ENCODE results near the gene INTS12.
"Not testable (repeated sequence)": the region's sequence is repeated elsewhere in the genome, so short reads cannot be mapped to it uniquely, and the experiment has no call there.

INTS12 gene, protein sequence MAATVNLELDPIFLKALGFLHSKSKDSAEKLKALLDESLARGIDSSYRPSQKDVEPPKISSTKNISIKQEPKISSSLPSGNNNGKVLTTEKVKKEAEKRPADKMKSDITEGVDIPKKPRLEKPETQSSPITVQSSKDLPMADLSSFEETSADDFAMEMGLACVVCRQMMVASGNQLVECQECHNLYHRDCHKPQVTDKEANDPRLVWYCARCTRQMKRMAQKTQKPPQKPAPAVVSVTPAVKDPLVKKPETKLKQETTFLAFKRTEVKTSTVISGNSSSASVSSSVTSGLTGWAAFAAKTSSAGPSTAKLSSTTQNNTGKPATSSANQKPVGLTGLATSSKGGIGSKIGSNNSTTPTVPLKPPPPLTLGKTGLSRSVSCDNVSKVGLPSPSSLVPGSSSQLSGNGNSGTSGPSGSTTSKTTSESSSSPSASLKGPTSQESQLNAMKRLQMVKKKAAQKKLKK

GRCh38 chr4:105708181-105709080, at the start of gene INTS12, which contains the start of gene GSTCD:
TSS of gene INTS12 (minus strand) at chr4:105708689. CDS start at chr4:105700005, 8,684 bp downstream.
TSS of gene GSTCD (plus strand) at chr4:105708784. CDS start at chr4:105717614, 8,830 bp downstream.
- peak; percentile 69 to 80 (median 78) for DNase-seq (ENCODE audit: low read depth in 3 of 3)

- DNase-seq (ENCODE audit: low read depth in 3 of 3): no peak
Measured at GRCh38 chr4:105755375-105755774, 46.9 kb upstream of the INTS12 start.

GRCh38 chr4:105753361-105753760, 44.9 kb upstream of the INTS12 start:
- no peak for DNase-seq (ENCODE audit: low read depth in 3 of 3)

- DNase-seq (ENCODE audit: low read depth in 3 of 3): no peak
Measured at GRCh38 chr4:105751718-105752299, 43.3 kb upstream of the INTS12 start.

GRCh38 chr4:105748222-105748621, 39.7 kb upstream of the INTS12 start:
- no peak for DNase-seq (ENCODE audit: low read depth in 3 of 3)

GRCh38 chr4:105741548-105741947, 33.1 kb upstream of the INTS12 start:
- DNase-seq (ENCODE audit: low read depth in 3 of 3): no peak

DNA sequence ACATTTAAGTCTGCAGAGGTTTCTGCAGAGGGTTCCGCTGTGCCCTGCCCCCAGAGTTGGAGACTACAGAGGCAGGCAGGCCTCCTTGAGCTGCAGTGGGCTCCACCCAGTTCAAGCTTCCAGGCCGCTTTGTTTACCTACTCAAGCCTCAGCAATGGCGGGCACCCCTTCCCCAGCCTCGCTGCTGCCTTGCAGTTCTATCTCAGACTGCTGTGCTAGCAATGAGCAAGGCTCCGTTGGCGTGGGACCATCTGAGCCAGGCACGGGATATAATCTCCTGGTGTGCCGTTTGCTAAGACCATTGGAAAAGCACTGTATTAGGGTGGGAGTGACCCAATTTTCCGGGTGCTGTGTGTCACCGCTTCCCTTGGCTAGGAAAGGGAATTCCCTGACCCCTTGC, 26.7 kb upstream of the INTS12 start:
- DNase-seq (ENCODE audit: low read depth in 3 of 3): not testable (repeated sequence)

GRCh38 chr4:105729895-105730294, 21.4 kb upstream of the INTS12 start:
- DNase-seq (ENCODE audit: low read depth in 3 of 3): not testable (repeated sequence)

- DNase-seq (ENCODE audit: low read depth in 3 of 3): no peak
Measured at GRCh38 chr4:105725623-105726022, 17.1 kb upstream of the INTS12 start.

- no peak for DNase-seq (ENCODE audit: low read depth in 3 of 3)
Measured at GRCh38 chr4:105719204-105719603, 10.7 kb upstream of the INTS12 start.

GRCh38 chr4:105715692-105716278, 7.3 kb upstream of the INTS12 start:
- no peak for DNase-seq (ENCODE audit: low read depth in 3 of 3)

- DNase-seq (ENCODE audit: low read depth in 3 of 3): no peak
Measured at GRCh38 chr4:105714932-105715331, 6.4 kb upstream of the INTS12 start.

- DNase-seq (ENCODE audit: low read depth in 3 of 3): no peak
Measured at GRCh38 chr4:105714071-105714521, 5.6 kb upstream of the INTS12 start.

- no peak for DNase-seq (ENCODE audit: low read depth in 3 of 3)
Measured at GRCh38 chr4:105712766-105713165, 4.3 kb upstream of the INTS12 start.

- no peak for DNase-seq (ENCODE audit: low read depth in 3 of 3)
Measured at GRCh38 chr4:105710678-105711077, 2.2 kb upstream of the INTS12 start.

DNA sequence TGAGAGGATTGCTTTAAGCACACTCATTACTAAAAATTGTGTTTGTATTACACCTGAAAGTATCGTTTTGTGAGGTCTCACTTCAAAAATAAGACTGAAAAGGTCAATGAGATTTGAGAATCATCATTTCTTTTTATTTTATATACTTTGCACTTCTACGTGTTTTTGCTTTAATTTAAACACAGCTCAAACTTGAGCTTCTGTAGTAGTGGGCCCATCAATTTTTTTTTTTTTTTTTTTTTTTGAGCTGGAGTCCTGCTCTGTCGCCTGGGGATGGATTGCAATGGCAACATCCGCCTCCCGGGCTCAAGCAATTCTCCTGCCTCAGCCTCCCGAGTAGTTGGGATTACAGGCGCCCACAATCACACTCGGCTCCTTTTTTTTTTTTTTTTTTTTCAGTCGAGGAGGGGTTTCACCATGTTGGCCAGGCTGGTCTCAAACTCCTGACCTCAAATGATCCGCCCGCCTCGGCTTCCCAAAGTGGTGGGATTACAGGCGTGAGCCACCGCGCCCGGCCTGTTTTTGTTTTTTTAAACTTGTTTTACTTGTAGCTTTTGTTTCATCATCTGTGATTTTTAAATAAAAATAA, 1.6 kb upstream of the INTS12 start:
- DNase-seq (ENCODE audit: low read depth in 3 of 3): no peak

DNA sequence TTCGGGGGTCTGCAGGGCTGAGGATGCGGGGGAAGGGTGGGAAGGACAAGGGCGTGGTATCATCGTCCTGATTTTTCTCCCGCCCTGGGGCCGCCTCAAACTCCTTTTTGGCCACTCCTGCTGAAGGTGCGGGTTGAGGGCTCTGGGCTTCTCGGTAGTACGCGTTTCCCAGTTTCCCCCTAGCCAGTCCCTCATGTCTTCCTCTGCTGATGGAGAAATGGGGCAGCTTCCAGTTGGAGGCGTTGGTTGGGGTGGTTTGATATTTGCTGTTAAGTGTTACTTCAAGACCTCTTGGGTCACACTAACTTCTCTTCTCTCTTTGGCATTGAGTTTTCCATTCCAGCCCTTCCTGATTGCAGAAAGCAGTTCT, 577 bp upstream of the INTS12 start:
- no peak for DNase-seq (ENCODE audit: low read depth in 3 of 3)

- DNase-seq (ENCODE audit: low read depth in 3 of 3): no peak
Measured at GRCh38 chr4:105707782-105708180, 708 bp downstream of the INTS12 start.

DNA sequence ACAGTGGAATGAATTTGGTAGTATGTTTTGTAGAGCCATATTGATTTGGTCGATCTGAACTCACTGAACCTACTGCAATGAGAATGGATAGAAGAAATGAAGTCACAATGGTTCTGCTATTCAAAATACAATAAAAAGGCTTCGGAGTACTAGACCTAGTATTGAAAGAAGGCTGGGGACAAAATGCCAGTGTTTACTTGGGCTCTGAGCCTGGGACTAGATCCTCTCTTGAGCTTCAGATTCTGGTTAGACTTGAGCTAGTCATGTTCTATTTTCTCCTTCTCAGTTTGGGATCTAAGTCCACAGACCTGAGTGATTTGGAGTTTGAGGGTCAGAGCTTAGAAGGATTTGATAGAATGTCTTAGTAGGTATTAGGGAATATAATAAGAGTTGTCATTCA, 9.9 kb downstream of the INTS12 start:
- no peak for DNase-seq (ENCODE audit: low read depth in 3 of 3)

- DNase-seq (ENCODE audit: low read depth in 3 of 3): not testable (repeated sequence)
Measured at GRCh38 chr4:105695832-105696231, 12.7 kb downstream of the INTS12 start.

- DNase-seq (ENCODE audit: low read depth in 3 of 3): not testable (repeated sequence)
Measured at GRCh38 chr4:105694812-105695211, 13.7 kb downstream of the INTS12 start.

Data from stimulated activated CD4-positive, alpha-beta T cell treated with anti-CD3 and anti-CD28 coated beads, TNF-alpha, amount 100 ng/mL, for 4 hours (primary cell).